ENCODE measurements around the gene GAS2L1.
A peak's percentile ranks its signal among the peaks of the same experiment; 100 is the strongest.

The GAS2L1 gene

GRCh38 chr22:29307596-29308147 lies 1.2 kb downstream of the GAS2L1 start:
- CTCF ChIA-PET = no interaction called here
- POLR2A ChIA-PET = no interaction called here
- Histone ChIP-seq H3K4me3 (ENCODE audit: low read depth, low read length) (no peak overlapping the region), H3K4me1 (ENCODE audit: control insufficient read depth, insufficient read depth, low read length) (peaks cover 8% of the 10 kb centered on the region; the same call in 1 of the 2 replicates), H3K9me3 (ENCODE audit: control insufficient read depth, insufficient read depth, low read depth, low read length) (no peaks in the 10 kb centered on the region), H3K36me3 (ENCODE audit: control insufficient read depth in 2 of 2, insufficient read depth in 1 of 2, low read length in 2 of 2) (no peaks in the 10 kb centered on the region), H3K27ac (ENCODE audit: extremely low read depth, low read depth, low read length) (peak overlapping the region; percentile 94; the same call in 1 of the 2 replicates)
- TF ChIP-seq ZNF341 (tag by site-specific recombination; IDR thresholded peaks at IDR 0.05; ENCODE audit: low read depth) = 0 out of 2 replicates have a peak, but pooled peaks have one; percentile 11
- no peak for TF ChIP-seq ZNF580 (tag by site-specific recombination; IDR thresholded peaks at IDR 0.05)

GRCh38 chr22:29308148-29308790 lies 1.8 kb downstream of the GAS2L1 start:
- TF ChIP-seq ZNF596 (tag by site-specific recombination; IDR thresholded peaks at IDR 0.05) = no peak
- TF ChIP-seq ZSCAN4 (tag by site-specific recombination; IDR thresholded peaks at IDR 0.05) = no peak
- TF ChIP-seq HIC1 (tag by site-specific recombination; IDR thresholded peaks at IDR 0.05) = peak; percentile 90
- TF ChIP-seq ZBTB26 (tag by site-specific recombination; optimal IDR thresholded peaks at IDR 0.05) = no peak
- TF ChIP-seq ZXDB (tag by site-specific recombination; IDR thresholded peaks at IDR 0.05) = no peak
- no peak overlapping the region for H3K27ac ChIP-seq (ENCODE audit: extremely low read depth, low read depth, low read length)
- no peak overlapping the region for H3K4me3 ChIP-seq (ENCODE audit: low read depth, low read length)
- no peaks in the 10 kb centered on the region for H3K9me3 ChIP-seq (ENCODE audit: control insufficient read depth, insufficient read depth, low read depth, low read length)
- POLR2A ChIA-PET = no interaction called here
- CTCF ChIA-PET = no interaction called here
- no peaks in the 10 kb centered on the region for H3K36me3 ChIP-seq (ENCODE audit: control insufficient read depth in 2 of 2, insufficient read depth in 1 of 2, low read length in 2 of 2)
- peaks cover 8% of the 10 kb centered on the region; the same call in 1 of the 2 replicates for H3K4me1 ChIP-seq (ENCODE audit: control insufficient read depth, insufficient read depth, low read length)

GRCh38 chr22:29308791-29309262 lies 2.4 kb downstream of the GAS2L1 start:
- TF ChIP-seq ZNF18 (tag by site-specific recombination; IDR thresholded peaks at IDR 0.05) (no peak), SCRT2 (tag by site-specific recombination; IDR thresholded peaks at IDR 0.05) (peak; percentile 43), ZIC2 (tag by site-specific recombination; IDR thresholded peaks at IDR 0.05) (peak; percentile 55), PATZ1 (tag by site-specific recombination; IDR thresholded peaks at IDR 0.05) (peak; percentile 29; the same call in 1 of the 2 replicates), ZNF830 (tag by site-specific recombination; IDR thresholded peaks at IDR 0.05; ENCODE audit: low read depth) (no peak)
- H3K27ac ChIP-seq (ENCODE audit: extremely low read depth, low read depth, low read length) = no peak overlapping the region
- peaks cover 8% of the 10 kb centered on the region; the same call in 1 of the 2 replicates for H3K4me1 ChIP-seq (ENCODE audit: control insufficient read depth, insufficient read depth, low read length)
- CTCF ChIA-PET = no interaction called here
- H3K4me3 ChIP-seq (ENCODE audit: low read depth, low read length) = no peak overlapping the region
- H3K36me3 ChIP-seq (ENCODE audit: control insufficient read depth in 2 of 2, insufficient read depth in 1 of 2, low read length in 2 of 2) = no peaks in the 10 kb centered on the region
- POLR2A ChIA-PET = no interaction called here
- H3K9me3 ChIP-seq (ENCODE audit: control insufficient read depth, insufficient read depth, low read depth, low read length) = no peaks in the 10 kb centered on the region

Measured in HEK293 (cell line).